Gastrocnemius medialis (tissue), 4 donors: Measurements from ENCODE around the gene GCSAM. TPM values are rescaled to one million over a fixed set of nuclear protein-coding genes. Genes with fewer than 3 reads are reported as not detected.

ENCODE experiments used
- ATAC-seq, 2 donors: fragments of 150-250 bp; one replicate each; pipeline ENCODE4 v1.9.1; 2016
- DNase-seq, 2 donors: peaks; one replicate each; pipeline ENCODE4 v3.0.0-alpha.2; 2019
- H3K27ac ChIP-seq, 4 donors: fragments of 200-600 bp; sonication (generic); 1 replicate in 1 of 4; 2 replicates in 3 of 4; pipeline ENCODE4 v1.5.1; 2016 to 2018; ENCODE audit warnings: mild to moderate bottlenecking in 2 of 4, moderate library complexity in 1 of 4
- H3K27me3 ChIP-seq, 3 donors: fragments of 200-600 bp; sonication (generic) in 2 of 3; 1 replicate in 1 of 3; 2 replicates in 2 of 3; pipeline versions ENCODE4 v1.5.1 to v1.6.0; 2016 to 2019; ENCODE audit warnings: mild to moderate bottlenecking in 1 of 3, moderate library complexity in 1 of 3
- H3K36me3 ChIP-seq, 2 donors: fragments of 200-600 bp; sonication (generic) in 1 of 2; one replicate each; pipeline ENCODE4 v1.5.1; 2017 to 2018
- H3K4me1 ChIP-seq, 2 donors: fragments of 200-600 bp; sonication (generic) in 1 of 2; one replicate each; pipeline ENCODE4 v1.5.1; 2016 to 2017; ENCODE audit warnings: mild to moderate bottlenecking in 2 of 2
- H3K4me3 ChIP-seq, 4 donors: fragments of 200-600 bp; sonication (generic) in 3 of 4; 1 replicate in 1 of 4; 2 replicates in 3 of 4; pipeline ENCODE4 v1.5.1; 2016 to 2019; ENCODE audit warnings: mild to moderate bottlenecking in 2 of 4
- H3K9me3 ChIP-seq, 3 donors: fragments of 200-600 bp; sonication (generic) in 2 of 3; 1 replicate in 1 of 3; 2 replicates in 2 of 3; pipeline ENCODE4 v1.5.1; 2016 to 2019
- POLR2A ChIP-seq, 2 donors: fragments of 450-650 bp; IDR thresholded peaks; one replicate each; pipeline ENCODE4 v1.6.1; 2017; ENCODE audit warnings: antibody characterized with exemption in 2 of 2, mild to moderate bottlenecking in 2 of 2, moderate library complexity in 2 of 2
- in situ Hi-C, 4 donors: fragments of 200-750 bp; cut with MboI; loops; one replicate each; pipeline versions ENCODE4 v1.15.0 to v1.8.0; 2017; ENCODE audit warnings: low sequenced_read_pairs in 4 of 4
- intact Hi-C: fragments of 100-400 bp; cut with DNase I; formaldehyde crosslinking; loops from one replicate; pipeline ENCODE4 v1.15.1; 2023; ENCODE audit warnings: low total_unique reads
- total RNA-seq, 4 donors: library from RNA; depleted of rRNA; stranded (reverse); fragments of >200 nt; gene quantifications; one replicate each; pipeline versions ENCODE4 v1.1.0 to v1.2.3, GENCODE V29; 2016
- TF ChIP-seq, protein P1 (sequence below), 5 experiments: fragments of 450-650 bp in 3 of 5; fragments of 200-600 bp in 2 of 5; sonication (generic) in 2 of 5; IDR thresholded peaks in 4 of 5; conservative IDR thresholded peaks in 1 of 5; 1 replicate in 4 of 5; 2 replicates in 1 of 5; pipeline ENCODE4 v1.5.1; 2016 to 2019; ENCODE audit warnings: antibody characterized with exemption in 5 of 5, mild to moderate bottlenecking in 3 of 5, moderate library complexity in 3 of 5

The GCSAM gene
- total RNA-seq, 4 donors from 2014 or later = not detected

DNA sequence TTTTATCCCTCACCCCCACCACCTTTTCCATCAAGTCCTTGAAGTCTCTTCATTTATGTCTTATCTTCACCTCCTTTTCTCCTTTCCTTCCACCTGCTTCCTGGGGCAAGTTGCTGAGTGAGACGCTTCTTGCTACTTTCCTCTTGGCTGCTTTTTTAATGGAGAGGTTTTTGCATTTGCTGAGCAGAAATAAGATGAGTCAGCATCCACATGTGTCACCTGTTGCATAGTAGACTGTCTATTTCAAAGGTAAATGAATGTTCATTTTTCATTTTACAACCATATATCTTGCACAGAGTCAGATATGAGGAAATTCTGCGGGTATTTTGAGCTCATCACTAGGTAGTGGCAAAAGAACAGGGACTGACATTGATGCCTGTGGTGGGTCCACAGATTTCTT, 28.3 kb downstream of the GCSAM start:
- TF ChIP-seq, protein P1, sequence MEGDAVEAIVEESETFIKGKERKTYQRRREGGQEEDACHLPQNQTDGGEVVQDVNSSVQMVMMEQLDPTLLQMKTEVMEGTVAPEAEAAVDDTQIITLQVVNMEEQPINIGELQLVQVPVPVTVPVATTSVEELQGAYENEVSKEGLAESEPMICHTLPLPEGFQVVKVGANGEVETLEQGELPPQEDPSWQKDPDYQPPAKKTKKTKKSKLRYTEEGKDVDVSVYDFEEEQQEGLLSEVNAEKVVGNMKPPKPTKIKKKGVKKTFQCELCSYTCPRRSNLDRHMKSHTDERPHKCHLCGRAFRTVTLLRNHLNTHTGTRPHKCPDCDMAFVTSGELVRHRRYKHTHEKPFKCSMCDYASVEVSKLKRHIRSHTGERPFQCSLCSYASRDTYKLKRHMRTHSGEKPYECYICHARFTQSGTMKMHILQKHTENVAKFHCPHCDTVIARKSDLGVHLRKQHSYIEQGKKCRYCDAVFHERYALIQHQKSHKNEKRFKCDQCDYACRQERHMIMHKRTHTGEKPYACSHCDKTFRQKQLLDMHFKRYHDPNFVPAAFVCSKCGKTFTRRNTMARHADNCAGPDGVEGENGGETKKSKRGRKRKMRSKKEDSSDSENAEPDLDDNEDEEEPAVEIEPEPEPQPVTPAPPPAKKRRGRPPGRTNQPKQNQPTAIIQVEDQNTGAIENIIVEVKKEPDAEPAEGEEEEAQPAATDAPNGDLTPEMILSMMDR (IDR thresholded peaks at IDR 0.05 in 4 of 5, conservative IDR thresholded peaks at IDR 0.05 in 1 of 5) = no peak
- no peak for TF ChIP-seq POLR2A (IDR thresholded peaks at IDR 0.05)
- H3K27ac ChIP-seq = no peak overlapping the region
- intact Hi-C loops (no loop called here), in situ Hi-C loops (loop anchor here in 1 of 4 donors (25.0 kb wide), 1 partner anchor 408 kb away; no protein-coding TSS in a partner anchor)
- H3K36me3 ChIP-seq = no peaks in the 10 kb centered on the region
- no peak overlapping the region for H3K4me3 ChIP-seq
- no peak for DNase-seq
- no peak for ATAC-seq
- no peaks in the 10 kb centered on the region for H3K4me1 ChIP-seq
- H3K9me3 ChIP-seq = no peaks in the 10 kb centered on the region
- no peaks in the 10 kb centered on the region for H3K27me3 ChIP-seq

DNA sequence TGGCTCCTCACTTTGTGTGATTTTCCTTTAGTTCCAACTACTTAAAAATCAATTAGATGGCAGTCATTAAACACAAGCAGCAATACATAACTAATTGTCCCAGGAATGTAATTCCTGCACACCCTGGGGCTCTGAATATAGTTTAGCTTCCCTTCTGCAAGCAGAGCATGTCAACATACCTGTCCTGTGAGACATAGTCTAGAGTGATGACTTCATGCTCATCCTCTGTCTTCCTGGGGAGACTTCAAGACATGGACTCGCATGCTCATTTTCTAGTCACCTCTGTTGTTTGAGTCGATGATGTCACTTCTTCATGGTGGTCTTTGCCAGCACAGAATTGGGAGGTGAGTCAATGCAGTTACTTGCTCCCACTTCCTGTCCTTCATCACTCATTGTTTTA, 31.1 kb downstream of the GCSAM start:
- no peak for DNase-seq
- in situ Hi-C loops (loop anchor here in 1 of 4 donors (25.0 kb wide), 1 partner anchor 410 kb away; no protein-coding TSS in a partner anchor), intact Hi-C loops (no loop called here)
- TF ChIP-seq POLR2A (IDR thresholded peaks at IDR 0.05) = no peak
- TF ChIP-seq, protein P1 (IDR thresholded peaks at IDR 0.05 in 4 of 5, conservative IDR thresholded peaks at IDR 0.05 in 1 of 5) = no peak
- Histone ChIP-seq H3K4me3 (no peak overlapping the region), H3K4me1 (no peaks in the 10 kb centered on the region), H3K36me3 (no peaks in the 10 kb centered on the region), H3K27me3 (no peaks in the 10 kb centered on the region), H3K27ac (no peak overlapping the region), H3K9me3 (no peaks in the 10 kb centered on the region)
- ATAC-seq = no peak

DNA sequence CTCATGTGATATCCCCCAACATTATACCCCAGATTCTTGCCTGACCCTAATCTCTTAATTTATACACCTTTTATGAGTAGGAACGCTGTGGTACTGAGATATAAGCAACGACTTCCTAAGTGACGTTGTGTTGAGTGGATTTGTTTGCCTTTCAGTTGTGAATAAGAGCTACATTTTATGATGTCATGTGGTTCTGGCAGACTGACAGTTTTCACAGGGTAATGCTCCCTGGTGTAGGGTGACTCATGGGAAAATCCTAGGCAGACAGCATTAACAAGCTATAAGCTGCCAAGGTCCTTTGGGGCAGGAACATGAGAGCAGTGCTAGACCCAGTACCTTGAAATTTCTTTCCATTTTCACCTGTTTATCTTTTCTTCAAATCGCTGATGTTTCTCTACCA, 35.7 kb downstream of the GCSAM start:
- intact Hi-C loops (no loop called here), in situ Hi-C loops (no loop called here)
- Histone ChIP-seq H3K4me3 (no peak overlapping the region), H3K36me3 (no peaks in the 10 kb centered on the region), H3K9me3 (no peaks in the 10 kb centered on the region), H3K27ac (no peak overlapping the region), H3K4me1 (no peaks in the 10 kb centered on the region), H3K27me3 (no peaks in the 10 kb centered on the region)
- DNase-seq (no peak), ATAC-seq (no peak)
- TF ChIP-seq, protein P1 (IDR thresholded peaks at IDR 0.05 in 4 of 5, conservative IDR thresholded peaks at IDR 0.05 in 1 of 5) = no peak
- TF ChIP-seq POLR2A (IDR thresholded peaks at IDR 0.05) = no peak

DNA sequence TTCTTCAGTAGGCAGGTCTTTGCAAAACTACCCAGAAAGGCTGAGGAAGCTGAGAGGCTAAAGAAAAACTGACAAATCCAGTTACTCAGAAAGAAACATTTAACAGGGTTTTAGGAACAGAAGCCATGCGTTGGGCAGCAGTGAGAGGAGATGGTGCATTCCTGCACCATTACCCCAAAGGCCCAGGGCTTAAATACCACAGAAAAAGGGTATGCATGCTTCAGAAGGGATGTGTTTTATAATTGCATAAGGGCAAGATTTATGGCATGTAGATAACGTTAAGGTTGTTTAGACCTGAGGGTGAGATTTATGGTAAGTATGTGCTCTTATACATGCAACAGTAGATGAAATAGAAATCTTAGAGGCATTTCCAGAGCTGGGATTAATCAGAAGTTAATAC, 36.9 kb downstream of the GCSAM start:
- in situ Hi-C loops (no loop called here), intact Hi-C loops (no loop called here)
- Histone ChIP-seq H3K9me3 (no peaks in the 10 kb centered on the region), H3K27ac (no peak overlapping the region), H3K4me3 (no peak overlapping the region), H3K27me3 (no peaks in the 10 kb centered on the region), H3K4me1 (no peaks in the 10 kb centered on the region), H3K36me3 (no peaks in the 10 kb centered on the region)
- no peak for ATAC-seq
- TF ChIP-seq, protein P1 (IDR thresholded peaks at IDR 0.05 in 4 of 5, conservative IDR thresholded peaks at IDR 0.05 in 1 of 5) = no peak
- no peak for TF ChIP-seq POLR2A (IDR thresholded peaks at IDR 0.05)
- DNase-seq = no peak

DNA sequence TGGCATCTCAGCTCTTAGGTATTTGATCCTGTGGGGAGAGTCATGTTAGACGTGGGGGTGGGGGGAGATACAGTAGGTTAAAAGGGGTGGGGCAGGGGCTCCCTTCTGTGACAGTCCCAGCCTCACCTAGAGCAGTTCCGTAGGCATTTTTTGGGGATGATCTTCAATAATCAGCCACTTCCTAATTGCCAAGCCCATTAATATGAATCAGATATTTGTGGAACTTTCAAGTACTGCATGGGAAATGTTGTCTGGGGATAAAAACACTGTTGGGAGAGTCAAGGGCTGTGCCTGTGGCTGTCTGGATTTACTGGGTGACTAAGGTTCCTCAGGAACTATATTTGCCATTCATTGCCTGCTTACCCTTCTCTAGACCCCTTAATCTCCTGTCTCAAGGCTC, 37.3 kb downstream of the GCSAM start:
- ATAC-seq = no peak
- no peaks in the 10 kb centered on the region for H3K9me3 ChIP-seq
- no peak overlapping the region for H3K4me3 ChIP-seq
- no peak for TF ChIP-seq POLR2A (IDR thresholded peaks at IDR 0.05)
- TF ChIP-seq, protein P1 (IDR thresholded peaks at IDR 0.05 in 4 of 5, conservative IDR thresholded peaks at IDR 0.05 in 1 of 5) = no peak
- no peaks in the 10 kb centered on the region for H3K27me3 ChIP-seq
- no peak for DNase-seq
- no peak overlapping the region for H3K27ac ChIP-seq
- no peaks in the 10 kb centered on the region for H3K36me3 ChIP-seq
- in situ Hi-C loops = no loop called here
- intact Hi-C loops = no loop called here
- H3K4me1 ChIP-seq = no peaks in the 10 kb centered on the region
